Measurements from ENCODE around the gene GRID2.

The GRID2 gene

GRCh38 chr4:93446038-93446437, 1142.3 kb downstream of the GRID2 start:
- no peak for DNase-seq

GRCh38 chr4:93448691-93449293, 1145.0 kb downstream of the GRID2 start:
- DNase-seq: no peak

- DNase-seq: no peak
These were observed 1148.2 kb downstream of the GRID2 start for GRCh38 chr4:93451954-93452353.

GRCh38 chr4:93461541-93461940, 1157.8 kb downstream of the GRID2 start:
- no peak for DNase-seq

- DNase-seq: no peak
These were observed 1162.7 kb downstream of the GRID2 start for GRCh38 chr4:93466446-93466845.

- DNase-seq: no peak
These were observed 1163.9 kb downstream of the GRID2 start for GRCh38 chr4:93467484-93468155.

GRCh38 chr4:93469560-93469959, 1165.8 kb downstream of the GRID2 start:
- DNase-seq: no peak

- DNase-seq: no peak
These were observed 1172.0 kb downstream of the GRID2 start for GRCh38 chr4:93475730-93476129.

- DNase-seq: no peak
These were observed 1175.0 kb downstream of the GRID2 start for GRCh38 chr4:93478805-93479204.

- no peak for DNase-seq
These were observed 1176.7 kb downstream of the GRID2 start for GRCh38 chr4:93480452-93480851.

GRCh38 chr4:93495346-93495745, 1191.6 kb downstream of the GRID2 start:
- no peak for DNase-seq

- DNase-seq: no peak
These were observed 1197.5 kb downstream of the GRID2 start for GRCh38 chr4:93501244-93501643.

GRCh38 chr4:93501946-93502345, 1198.2 kb downstream of the GRID2 start:
- DNase-seq: no peak

- no peak for DNase-seq
These were observed 1199.2 kb downstream of the GRID2 start for GRCh38 chr4:93502991-93503390.

- no peak for DNase-seq
These were observed 1210.1 kb downstream of the GRID2 start for GRCh38 chr4:93513851-93514250.

GRCh38 chr4:93515208-93515607, 1211.4 kb downstream of the GRID2 start:
- DNase-seq: no peak

GRCh38 chr4:93529692-93530372, 1226.1 kb downstream of the GRID2 start:
- DNase-seq: no peak

- DNase-seq: no peak
These were observed 1228.5 kb downstream of the GRID2 start for GRCh38 chr4:93532234-93532633.

GRCh38 chr4:93540562-93540961, 1236.8 kb downstream of the GRID2 start:
- DNase-seq: no peak

GRCh38 chr4:93561842-93562241, 1258.1 kb downstream of the GRID2 start:
- DNase-seq: no peak

- DNase-seq: no peak
These were observed 1265.0 kb downstream of the GRID2 start for GRCh38 chr4:93568758-93569157.

GRCh38 chr4:93573285-93573684, 1269.5 kb downstream of the GRID2 start:
- DNase-seq: no peak

GRCh38 chr4:93578942-93579341, 1275.2 kb downstream of the GRID2 start:
- DNase-seq: no peak

GRCh38 chr4:93605163-93605562, 1301.4 kb downstream of the GRID2 start:
- DNase-seq: no peak
